Measurements from ENCODE around the gene R3HDML.

R3HDML gene

DNA sequence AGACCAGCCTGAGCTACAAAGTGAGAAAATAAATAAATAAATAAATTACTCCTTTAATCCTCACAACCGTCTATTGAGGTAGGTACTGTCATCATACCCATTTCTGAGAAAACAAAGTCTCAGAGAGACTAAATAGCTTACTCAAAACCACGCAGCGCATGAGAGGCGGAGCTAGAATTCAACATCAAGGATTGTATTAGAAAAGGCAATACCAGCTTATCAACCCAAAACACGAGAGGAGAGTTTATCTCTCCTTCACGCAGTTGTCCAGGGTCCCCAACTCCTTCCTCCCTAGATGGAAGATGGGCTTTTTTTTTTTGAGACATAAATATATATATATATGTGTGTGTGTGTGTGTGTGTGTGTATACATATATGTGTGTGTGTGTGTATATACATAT is 30.9 kb downstream of the R3HDML start:
- no peak for DNase-seq

DNA sequence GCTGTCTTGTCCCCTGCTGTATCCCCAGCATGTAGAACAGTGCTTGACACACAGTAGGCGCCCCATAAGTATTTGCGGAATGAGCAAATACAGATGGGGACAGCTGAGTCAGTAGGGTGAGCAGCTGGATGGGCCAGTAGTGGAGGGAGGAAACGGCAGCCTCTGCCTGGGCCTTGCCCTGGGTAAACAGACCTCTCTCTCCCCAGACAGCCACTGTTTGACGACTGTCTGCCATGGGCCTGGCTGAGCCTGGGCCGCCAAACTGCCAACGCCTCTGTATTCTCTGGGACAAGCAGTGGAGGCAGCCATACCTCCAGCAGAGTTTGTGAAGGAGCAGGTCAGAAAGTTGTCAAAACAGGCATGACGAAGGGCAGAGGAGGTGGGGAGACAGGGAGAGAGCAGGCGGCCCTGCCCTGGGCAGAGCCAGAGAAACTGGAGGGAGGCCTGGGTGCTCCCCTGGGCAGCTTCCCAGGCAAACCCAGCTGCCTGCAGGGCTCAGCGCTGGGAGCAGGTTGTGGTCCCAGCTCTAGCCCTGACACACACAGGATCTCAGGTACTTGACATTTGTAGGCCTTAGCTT is 33.9 kb downstream of the R3HDML start:
- no peak for DNase-seq

DNA sequence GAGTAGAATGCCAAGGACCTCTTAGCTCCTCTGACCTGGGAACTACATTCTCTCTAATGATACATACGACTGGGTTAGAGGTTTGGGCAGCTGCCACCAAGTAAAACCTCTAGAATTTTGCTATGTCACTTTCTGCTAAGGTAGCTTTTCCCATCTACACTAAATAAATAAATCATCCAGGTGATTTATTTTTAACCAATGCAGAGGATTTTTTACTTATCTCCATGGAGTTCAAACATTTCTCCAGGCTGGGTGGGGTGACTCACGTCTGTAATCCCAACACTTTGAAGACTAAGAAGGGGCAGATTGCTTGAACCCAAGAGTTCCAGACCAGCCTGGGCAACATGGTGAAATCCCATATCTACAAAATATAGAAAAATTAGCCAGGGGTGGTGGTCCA is 45.8 kb downstream of the R3HDML start:
- DNase-seq = no peak

DNA sequence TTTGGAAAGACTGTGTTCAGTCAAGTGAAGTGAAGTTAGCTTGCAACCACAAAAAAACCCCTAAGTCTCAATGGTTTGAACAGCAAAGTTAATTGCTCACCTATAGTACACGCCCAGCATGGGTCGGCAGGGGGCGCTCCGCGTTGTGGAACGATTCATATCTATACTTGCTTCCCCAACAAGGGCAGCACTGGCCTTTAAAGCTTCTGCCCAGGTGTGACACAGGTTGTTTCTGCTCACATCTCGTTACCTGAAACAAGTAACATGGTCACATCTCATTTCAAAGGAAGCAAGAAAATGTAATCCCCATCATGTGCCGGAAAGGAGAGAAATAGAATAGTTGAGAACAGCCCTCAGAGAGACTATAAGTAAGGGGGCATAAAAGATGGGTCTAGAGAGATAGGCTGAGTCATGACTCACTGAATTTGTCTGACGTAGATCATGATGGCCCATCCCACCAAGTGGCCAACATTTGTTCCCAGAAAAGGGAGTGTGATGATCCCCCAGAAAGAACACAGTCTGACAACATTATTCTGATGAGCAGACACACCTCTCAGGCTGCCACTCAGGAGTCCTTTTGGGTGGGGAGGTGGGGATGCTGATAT is 47.7 kb downstream of the R3HDML start:
- DNase-seq = no peak

DNA sequence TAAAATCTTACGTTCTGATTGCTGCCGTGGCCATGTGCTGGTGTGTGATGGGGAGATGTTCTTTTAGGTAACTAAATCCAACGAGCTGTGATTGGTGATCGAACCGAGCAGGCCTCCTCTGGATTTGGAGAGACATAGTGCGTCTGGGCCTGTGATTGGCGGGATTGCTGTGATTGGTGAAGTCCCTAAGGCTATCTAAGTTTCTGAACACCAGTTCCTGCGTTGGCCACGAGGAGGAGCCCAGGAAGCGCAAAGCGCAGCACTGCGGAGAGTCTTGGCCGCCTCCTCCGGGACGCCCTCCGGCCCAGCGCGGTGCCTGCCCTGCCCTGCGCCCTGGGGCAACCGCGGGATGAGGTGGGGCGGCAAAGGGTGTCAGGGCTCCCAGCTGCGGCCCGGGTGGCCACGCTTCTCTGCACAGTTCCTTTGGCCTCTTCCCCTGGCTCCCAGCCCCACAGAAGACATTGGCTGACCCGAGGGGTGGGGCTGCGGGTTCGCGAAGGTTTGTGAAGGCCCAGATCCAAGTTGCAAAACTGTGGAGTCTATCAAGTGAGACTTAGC is 51.7 kb downstream of the R3HDML start:
- no peak for DNase-seq

DNA sequence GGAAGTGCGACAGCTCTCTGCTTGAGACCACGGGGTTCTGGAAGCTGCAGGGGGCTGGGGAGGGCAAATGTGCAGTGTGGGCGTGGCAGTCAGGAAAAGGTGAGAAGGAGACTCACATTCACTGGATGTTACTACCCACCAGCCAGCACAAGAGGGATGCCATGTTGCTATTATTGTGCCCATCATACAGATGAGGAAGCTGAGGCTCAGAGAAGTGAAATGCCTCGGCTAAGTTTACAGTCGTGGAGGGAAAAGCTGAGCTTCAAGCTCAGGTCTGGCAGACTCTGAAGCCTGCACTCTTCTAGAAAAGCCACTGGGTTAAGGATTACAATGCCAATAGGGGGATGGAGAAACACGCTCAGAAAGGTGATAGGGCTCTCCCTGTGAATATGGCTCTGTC is 53.0 kb downstream of the R3HDML start:
- DNase-seq = no peak

DNA sequence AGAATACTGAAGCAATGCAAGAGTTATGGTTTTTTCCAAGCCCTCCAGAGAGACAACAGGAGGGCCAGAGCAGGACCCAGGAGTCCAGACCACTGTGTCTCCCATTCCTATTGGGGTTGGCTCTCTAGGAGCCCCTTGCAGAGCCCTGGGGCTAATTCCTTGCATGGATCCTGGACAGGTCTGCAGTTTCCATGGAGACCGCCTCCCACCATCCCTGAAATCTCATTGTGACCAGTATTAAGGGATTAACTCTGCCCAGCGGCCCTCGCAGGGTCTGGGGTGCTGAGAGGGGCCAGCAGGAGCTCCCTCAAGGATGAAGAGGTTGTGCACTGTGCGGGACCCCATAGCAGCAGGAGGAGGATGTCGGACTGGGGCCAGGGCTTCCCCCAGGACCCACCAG is 53.4 kb downstream of the R3HDML start:
- DNase-seq = no peak

DNA sequence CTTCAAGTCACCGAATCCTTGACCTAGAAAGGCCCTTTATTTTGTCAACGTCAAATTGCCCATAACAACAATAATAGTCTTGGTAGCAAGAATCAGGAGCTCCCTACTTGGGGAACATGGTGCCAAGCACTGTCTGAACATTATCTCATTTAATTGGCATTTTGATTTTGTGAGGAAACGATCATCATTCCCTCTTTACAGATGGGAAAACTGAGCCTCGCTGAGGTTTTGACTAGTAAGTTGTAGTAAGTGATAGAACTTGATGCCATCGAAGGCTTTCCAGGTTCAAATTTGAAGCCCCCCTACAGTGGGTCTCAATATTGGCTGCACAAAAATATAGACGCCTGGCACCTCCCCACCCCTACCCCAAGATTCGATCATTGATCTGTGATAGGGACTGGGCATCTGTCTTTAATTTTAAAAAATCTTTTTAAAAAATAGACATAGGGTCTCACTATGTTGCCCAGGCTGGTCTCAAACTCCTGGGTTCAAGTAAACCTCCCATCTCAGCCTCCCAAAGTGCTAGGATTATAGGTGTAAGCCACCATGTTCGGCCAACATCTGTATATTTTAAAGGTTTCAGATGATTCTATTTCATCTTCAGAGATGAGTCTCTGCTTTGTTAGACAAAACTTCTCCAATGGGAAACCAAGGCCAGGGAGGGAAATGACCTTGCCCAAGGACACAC is 55.4 kb downstream of the R3HDML start:
- no peak for DNase-seq

DNA sequence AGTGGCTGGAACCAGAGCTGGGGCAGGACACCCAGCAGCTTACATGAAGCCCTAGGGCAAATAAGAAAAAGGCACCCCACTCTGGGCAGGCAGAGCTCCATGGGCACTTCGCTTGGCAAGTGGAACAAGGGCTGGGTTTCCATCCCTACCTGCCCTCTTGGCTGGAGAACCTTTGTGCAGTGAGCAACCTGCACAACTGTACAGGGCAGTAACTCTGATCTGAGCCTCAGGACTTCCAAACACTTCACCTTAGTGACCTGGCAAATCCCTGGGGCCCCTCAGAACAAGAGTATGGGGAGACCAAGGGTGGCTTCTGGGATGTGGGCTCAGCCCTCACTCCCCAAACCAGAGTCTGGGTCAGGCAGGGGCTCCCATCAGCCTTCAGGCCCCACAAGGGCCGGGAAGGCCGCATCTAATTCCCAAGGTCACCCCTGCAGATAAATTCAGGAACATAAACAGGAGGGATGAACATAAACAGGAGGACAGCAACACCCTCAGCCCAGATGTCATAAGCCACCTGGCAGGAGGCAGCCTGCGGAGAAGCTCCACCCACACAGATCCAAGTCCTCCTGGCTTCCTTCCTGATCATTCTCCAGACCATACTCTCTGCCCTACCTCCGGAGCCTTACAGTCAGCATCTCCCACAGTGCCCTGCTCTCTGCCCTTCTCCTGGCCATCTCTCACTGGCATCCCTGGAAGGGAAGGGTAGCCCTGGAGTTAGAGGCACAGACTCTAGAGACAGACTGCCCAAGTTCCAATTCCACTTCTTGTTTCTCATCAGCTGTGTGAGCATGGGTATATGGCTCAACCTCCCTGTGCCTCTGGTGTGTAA is 56.1 kb downstream of the R3HDML start:
- DNase-seq = no peak

DNA sequence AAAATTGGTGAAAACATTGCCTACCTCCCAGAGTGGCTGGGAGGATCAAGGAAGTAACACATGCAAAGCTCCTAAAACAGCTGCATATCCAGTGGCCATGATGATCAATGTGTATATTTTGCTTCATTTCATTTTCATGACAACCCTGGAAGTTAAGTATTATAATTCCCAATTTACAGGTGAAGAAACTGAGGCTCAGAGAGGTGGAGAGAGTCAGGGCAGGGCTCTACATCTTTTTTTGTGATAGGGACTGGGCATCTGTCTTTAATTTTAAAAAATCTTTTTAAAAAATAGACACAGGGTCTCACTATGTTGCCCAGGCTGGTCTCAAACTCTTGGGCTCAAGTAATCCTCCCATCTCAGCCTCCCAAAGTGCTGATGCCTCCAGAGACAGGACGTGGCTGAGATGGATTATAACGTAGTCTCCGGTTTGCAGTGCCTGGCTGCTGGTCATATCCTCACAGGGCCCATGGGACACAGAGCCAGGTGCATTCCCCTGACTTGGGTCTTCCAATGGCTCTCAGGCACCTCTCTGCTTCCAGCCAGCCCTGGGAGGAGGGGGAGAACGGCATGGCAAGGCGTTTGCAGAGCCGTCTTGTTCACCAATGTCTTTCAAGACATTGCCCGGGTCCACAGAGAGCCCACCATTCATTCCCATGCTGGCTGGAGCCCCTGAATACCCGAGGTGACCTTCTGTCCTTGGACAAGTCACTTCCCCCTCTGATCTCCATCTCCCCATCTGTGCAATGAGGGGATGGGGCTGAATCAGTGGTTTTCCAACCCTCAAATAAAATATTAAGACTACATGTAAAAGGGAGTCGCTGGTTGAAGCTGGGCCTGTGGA is 57.0 kb downstream of the R3HDML start:
- DNase-seq = no peak

DNA sequence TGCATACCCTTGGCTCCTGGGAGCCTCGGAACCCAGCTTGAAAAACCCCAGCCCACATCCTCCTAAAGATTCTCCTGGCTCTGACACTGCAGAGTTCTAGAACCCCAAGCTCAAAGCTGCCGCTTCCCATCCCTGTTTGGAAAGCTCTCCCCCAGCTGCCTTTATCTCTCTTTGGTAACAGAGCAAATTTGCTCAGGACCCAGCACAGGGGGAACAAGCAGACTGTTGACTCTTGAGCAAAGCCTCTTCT is 57.5 kb downstream of the R3HDML start:
- no peak for DNase-seq

DNA sequence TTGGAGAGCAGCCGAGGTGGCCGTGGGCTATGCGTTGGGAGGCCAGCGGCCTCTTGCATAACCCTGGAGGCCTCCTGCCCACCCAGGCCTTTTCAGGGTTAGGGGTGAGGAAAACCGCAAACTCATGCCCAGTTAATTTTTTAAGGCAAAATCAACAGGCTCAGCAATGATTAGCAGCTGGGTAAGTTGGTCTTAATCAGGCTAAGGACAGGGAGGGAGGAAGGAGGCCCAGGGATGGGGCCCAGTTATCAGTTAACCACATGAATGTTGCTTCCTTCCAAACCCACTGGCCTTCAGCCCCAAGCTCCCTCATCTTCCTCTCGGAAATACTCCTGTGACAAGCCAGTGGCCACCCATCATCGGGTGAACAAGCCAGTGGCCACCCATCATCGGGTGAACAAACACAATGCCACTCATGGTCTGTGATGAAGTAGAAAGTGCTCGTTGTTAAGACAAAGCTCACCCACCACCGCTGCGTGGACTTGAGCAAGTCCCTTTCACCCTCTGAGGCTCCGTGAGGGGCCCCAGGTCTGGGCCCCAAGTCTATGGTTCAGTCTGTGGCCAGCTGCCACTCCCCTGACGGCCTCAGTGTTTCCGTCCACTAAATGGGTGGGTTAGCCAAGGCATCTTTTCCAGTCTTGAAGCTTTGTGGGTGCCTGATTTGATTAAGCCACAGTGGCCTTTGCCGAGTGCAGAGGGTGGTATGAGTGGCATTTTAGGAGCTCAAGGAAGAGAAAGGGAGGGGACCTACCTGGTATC is 58.0 kb downstream of the R3HDML start:
- DNase-seq = no peak

DNA sequence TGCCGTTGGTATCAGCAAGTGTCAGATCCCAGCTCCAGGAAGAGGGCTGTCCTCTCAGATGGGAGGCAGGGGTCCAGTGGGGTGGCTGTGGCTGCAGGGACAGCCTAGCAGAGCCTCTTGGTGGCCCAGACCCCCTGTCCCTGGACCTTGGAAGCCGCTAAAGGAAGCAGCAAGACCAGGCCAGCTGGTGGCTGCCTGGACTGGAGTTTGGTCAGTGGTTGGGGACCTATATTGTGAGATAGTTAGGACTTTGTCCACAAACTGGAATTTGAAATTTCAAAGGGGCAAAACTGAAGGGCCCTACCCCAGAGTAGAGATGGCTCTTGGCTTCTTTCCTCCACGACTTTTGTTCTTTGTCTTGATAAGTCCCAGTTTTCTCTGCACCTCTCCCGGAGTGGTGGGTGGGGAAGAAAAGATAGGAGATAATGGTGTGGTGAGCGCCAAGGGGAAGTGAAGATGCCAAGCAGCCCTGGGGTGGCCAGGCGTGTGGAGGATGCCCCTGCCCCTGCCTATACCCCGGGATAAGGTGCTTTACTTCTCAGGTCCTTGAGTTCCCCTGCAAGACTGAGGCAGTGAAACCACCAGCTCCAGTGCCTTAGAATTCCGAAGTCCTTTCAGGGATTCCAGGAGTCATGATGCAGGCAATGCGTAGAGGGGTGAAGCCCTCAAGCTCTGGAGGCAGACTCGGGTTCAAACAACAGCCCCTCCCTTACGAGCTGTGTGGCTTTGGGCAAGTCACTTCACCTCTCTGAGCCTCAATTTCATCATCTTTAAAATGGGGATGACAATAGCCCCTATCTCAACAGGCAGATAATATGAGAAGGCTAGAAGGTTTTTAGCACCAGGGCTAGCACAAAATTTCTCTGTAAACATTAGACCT is 58.9 kb downstream of the R3HDML start:
- DNase-seq = no peak

DNA sequence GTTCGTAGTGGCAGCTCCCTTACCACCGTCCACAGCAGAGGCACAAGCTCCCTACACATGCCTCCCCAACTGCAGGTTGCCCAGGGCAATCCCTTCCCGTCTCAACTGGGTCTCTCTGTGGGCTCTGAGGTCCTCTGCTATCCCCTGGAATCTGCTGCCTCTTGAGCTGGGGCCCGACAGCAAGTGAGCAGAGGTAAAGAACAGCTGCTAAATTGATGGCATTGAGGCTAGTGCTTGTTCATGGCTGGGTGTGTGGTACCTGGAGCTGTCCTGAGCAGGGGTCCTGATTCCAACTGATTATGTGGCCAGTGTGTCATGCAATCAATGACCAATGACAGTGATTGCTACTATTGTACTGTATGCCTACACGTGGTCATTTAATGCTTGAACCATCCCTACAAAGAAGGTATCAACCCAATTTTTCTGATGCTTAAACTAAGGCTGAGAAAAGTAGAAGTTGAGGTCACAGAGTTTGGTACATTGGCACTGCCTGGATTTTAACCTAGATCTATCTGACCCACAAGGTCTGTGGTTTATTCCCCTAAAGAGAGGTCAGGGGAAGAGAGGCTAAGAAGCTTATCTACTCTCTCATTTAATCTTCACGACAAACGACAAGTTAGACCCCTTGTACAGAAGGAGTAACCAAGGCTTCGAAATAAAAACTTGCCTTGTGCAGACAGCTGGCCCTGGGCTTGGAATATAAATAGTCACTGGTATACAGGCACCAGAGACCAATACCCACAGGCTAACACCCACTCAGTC is 59.7 kb downstream of the R3HDML start:
- DNase-seq = no peak

DNA sequence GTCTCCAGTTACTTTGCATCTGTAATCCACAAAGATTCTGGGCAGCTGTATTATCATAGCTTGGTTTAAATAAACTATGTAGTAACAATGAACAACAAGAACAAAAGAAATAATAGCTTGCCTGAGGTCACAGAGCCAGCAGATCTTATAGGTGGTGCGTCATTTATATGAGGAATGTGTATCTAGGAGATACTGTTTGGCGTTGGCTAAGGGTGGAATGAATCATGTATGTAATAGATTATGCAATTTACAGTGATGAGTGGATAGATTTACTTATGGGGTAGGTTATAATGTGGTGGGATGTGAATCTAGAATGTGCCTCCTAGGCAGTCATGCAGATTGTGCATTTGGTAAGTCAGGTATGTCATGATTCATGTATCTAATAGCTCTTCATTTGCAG is 61.5 kb downstream of the R3HDML start:
- DNase-seq = no peak

DNA sequence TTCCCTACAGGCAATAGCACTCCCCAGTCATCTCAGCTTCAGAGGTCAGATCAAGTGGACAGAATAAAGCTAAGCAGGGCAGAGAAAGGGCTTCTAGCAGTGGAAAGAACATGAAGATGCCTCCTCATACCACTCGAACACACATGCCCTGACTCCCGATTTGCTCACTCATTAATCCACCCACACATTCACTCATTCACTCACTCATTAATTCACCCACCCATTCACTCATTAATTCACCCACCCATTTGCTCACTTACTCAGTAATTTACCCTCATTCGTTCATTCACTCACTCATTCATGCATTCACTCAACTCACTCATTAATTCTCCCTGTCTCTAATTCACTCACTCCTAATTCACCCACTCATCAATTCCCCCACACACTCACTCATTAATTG is 62.6 kb downstream of the R3HDML start:
- DNase-seq = no peak

DNA sequence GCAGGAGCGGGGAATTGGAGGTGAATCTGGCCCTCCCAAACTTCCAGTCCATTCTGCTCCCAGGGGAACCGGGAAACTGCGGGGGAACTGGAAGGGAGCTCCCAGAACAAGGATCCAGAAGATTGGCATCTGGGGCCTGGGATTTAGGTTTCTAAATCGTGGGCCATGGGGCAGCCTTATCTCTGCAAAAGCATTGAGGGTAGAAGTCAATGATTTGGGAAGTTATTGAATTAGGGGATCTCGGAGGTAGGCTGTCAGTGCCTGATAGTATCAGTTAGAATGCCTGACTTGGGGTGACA is 63.8 kb downstream of the R3HDML start:
- no peak for DNase-seq

Measured in NCI-H187 treated with DMSO at 0.1 percent for 48 hours (cell line).